WERI-Rb-1 (cell line): Measurements from ENCODE around the gene CUEDC2.

Experiments
- DNase-seq: peaks from one replicate; pipeline ENCODE4 v3.0.0-alpha.2; 2020
- H3K27ac ChIP-seq: fragments of 250-450 bp; sonication (Bioruptor Pico); 2 replicates; pipeline ENCODE4 v1.5.1; 2020; ENCODE audit warnings: mild to moderate bottlenecking, moderate library complexity
- H3K27me3 ChIP-seq: fragments of 250-450 bp; sonication (Bioruptor Pico); 2 replicates; pipeline ENCODE4 v1.5.1; 2021; ENCODE audit warnings: mild to moderate bottlenecking, low read depth, moderate library complexity; ENCODE audit not compliant: insufficient read depth, severe bottlenecking
- H3K36me3 ChIP-seq: fragments of 250-450 bp; sonication (Bioruptor Pico); 2 replicates; pipeline ENCODE4 v1.5.1; 2020; ENCODE audit warnings: mild to moderate bottlenecking, moderate library complexity
- H3K4me3 ChIP-seq: 2 replicates; pipeline ENCODE4 v1.5.1; 2011; ENCODE audit warnings: low read depth, mild to moderate bottlenecking, control low read depth, low read length
- H3K9me3 ChIP-seq: fragments of 250-450 bp; sonication (Bioruptor Pico); 2 replicates; pipeline ENCODE4 v1.5.1; 2021; ENCODE audit warnings: mild to moderate bottlenecking, moderate library complexity; ENCODE audit not compliant: severe bottlenecking
- CTCF ChIP-seq: IDR thresholded peaks from 2 replicates; pipeline ENCODE4 v1.5.1; 2011; ENCODE audit warnings: low read depth, mild to moderate bottlenecking, control low read depth, inconsistent platforms, low read length

Gene CUEDC2

GRCh38 chr10:102465466-102465865 lies 33.1 kb upstream of the CUEDC2 start:
- Histone ChIP-seq H3K27ac (no peak overlapping the region), H3K36me3 (peaks cover 10% of the 10 kb centered on the region), H3K9me3 (no peaks in the 10 kb centered on the region), H3K27me3 (no peaks in the 10 kb centered on the region), H3K4me3 (no peak overlapping the region)
- TF ChIP-seq CTCF = no peak
- DNase-seq = no peak

GRCh38 chr10:102463983-102464382 lies 31.6 kb upstream of the CUEDC2 start:
- Histone ChIP-seq H3K27ac (no peak overlapping the region), H3K4me3 (no peak overlapping the region), H3K9me3 (no peaks in the 10 kb centered on the region), H3K36me3 (peaks cover 6% of the 10 kb centered on the region), H3K27me3 (no peaks in the 10 kb centered on the region)
- TF ChIP-seq CTCF = no peak
- DNase-seq = no peak

- peak; percentile 44 for DNase-seq
- H3K4me3 ChIP-seq = no peak overlapping the region
- no peaks in the 10 kb centered on the region for H3K9me3 ChIP-seq
- H3K27me3 ChIP-seq = no peaks in the 10 kb centered on the region
- peak overlapping the region; percentile 92 for H3K27ac ChIP-seq
- peaks cover 4% of the 10 kb centered on the region for H3K36me3 ChIP-seq
- no peak for TF ChIP-seq CTCF
Observed at GRCh38 chr10:102462512-102463054, 30.2 kb upstream of the CUEDC2 start.

GRCh38 chr10:102461187-102462054 lies 29.0 kb upstream of the CUEDC2 start:
- TF ChIP-seq CTCF = no peak
- H3K27ac ChIP-seq = peak overlapping the region; percentile 92
- H3K36me3 ChIP-seq = peaks cover 4% of the 10 kb centered on the region
- H3K27me3 ChIP-seq = no peaks in the 10 kb centered on the region
- H3K4me3 ChIP-seq = peak overlapping the region; percentile 66
- DNase-seq = peak; percentile 97
- H3K9me3 ChIP-seq = no peaks in the 10 kb centered on the region

- no peak for TF ChIP-seq CTCF
- Histone ChIP-seq H3K27ac (peak overlapping the region; percentile 92), H3K36me3 (peaks cover under 1% of the 10 kb centered on the region; the same call in 1 of the 2 replicates), H3K9me3 (no peaks in the 10 kb centered on the region), H3K4me3 (peak overlapping the region; percentile 66), H3K27me3 (no peaks in the 10 kb centered on the region)
- DNase-seq = no peak
Observed at GRCh38 chr10:102460836-102461186, 28.4 kb upstream of the CUEDC2 start.
